ENCODE results near the gene ARMCX5.

The ARMCX5 gene

DNA sequence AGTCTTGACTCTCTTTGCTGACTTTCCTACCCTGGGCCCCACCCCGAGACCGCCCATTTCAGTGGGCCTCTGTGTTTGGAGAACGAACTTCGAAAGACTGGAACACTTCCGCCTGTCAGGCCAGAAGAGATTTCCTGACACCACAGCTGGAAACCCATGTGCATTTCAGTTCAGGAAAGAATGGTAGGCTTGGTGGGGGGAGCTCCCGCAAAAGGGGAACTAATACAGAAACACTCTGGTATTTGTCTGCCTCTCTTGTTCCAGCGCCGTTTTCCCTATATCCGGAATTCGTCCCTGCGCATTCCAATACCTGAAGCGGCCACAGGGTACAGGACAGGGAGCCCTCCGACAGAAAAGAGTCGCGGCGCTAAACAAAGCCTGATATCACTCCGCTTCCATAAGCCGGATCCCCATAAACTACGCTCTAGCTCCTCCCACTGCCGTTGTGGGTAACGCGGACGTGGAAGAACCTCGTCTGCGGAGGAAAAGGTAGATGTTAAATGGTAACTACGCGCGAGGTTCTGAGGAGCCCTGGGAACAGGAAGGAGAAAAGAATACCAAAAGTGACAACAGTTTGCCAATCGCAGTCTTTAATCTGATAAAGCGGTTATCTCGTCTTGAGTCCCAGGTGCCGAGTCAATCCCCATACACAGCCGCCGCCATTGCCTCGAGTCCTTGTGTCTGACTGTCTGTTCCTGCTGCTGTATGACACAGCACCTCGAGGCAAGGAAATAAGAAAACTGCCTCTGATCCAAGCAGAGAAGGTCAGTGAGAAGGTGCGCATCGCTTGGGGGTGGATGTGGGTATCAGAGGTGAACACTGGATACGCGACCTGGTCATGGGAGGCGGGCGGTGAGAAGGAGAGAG lies at the start of gene ARMCX5:
ARMCX5 (plus strand) TSS at position 432 of the 867 bp plus-strand sequence. CDS start 2,627 bp downstream, outside the sequence.
- Histone ChIP-seq H3K36me3 (ENCODE audit: insufficient read depth) (no peaks in the 10 kb centered on the region), H3K4me1 (ENCODE audit: low read depth, poor library complexity, severe bottlenecking) (no peaks in the 10 kb centered on the region), H3K4me2 (peak within 1 kb of the TSS; percentile 39), H2AFZ (ENCODE audit: low read depth) (peak within 1 kb of the TSS; percentile 64; the same call in 1 of the 2 replicates), H4K20me1 (ENCODE audit: insufficient read depth) (no peaks in the 10 kb centered on the region), H3K9ac (peak within 1 kb of the TSS; percentile 57; the same call in 1 of the 2 replicates), H3K27ac (peak within 1 kb of the TSS; percentile 28; the same call in 1 of the 2 replicates), H3K79me2 (ENCODE audit: insufficient read depth, low read depth) (no peaks in the 10 kb centered on the region), H3K27me3 (ENCODE audit: insufficient read depth, low read depth) (no peaks in the 10 kb centered on the region), H3K4me3 (IDR thresholded peaks at IDR 0.05; ENCODE audit: insufficient read depth, low read depth, low read length) (no peak within 1 kb of the TSS)
- TF ChIP-seq, protein P1, sequence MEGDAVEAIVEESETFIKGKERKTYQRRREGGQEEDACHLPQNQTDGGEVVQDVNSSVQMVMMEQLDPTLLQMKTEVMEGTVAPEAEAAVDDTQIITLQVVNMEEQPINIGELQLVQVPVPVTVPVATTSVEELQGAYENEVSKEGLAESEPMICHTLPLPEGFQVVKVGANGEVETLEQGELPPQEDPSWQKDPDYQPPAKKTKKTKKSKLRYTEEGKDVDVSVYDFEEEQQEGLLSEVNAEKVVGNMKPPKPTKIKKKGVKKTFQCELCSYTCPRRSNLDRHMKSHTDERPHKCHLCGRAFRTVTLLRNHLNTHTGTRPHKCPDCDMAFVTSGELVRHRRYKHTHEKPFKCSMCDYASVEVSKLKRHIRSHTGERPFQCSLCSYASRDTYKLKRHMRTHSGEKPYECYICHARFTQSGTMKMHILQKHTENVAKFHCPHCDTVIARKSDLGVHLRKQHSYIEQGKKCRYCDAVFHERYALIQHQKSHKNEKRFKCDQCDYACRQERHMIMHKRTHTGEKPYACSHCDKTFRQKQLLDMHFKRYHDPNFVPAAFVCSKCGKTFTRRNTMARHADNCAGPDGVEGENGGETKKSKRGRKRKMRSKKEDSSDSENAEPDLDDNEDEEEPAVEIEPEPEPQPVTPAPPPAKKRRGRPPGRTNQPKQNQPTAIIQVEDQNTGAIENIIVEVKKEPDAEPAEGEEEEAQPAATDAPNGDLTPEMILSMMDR (conservative IDR thresholded peaks at IDR 0.05; ENCODE audit: low read depth, low read length), result no peak

DNA sequence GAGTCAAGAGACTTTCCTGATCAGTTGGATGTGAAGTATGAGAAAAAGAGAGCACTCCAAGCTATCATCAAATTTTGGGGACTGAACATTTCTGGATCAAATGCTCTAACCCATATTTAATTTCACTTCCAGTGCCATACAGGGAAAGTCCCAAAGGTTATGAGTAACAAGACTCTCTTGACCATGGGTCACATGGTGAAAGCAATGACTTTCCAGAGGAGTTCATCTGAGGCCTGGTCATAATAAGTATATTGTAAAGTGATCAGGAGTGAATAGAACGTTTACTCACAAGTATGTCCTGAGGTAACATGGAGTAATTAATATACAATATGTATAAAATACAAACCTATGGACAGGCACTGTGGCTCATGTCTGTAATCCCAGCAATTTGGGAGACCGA lies 40.7 kb upstream of the ARMCX5 start:
- TF ChIP-seq, protein P1 (conservative IDR thresholded peaks at IDR 0.05; ENCODE audit: low read depth, low read length), result no peak
- Histone ChIP-seq H3K36me3 (ENCODE audit: insufficient read depth) (no peaks in the 10 kb centered on the region), H4K20me1 (ENCODE audit: insufficient read depth) (no peaks in the 10 kb centered on the region), H3K4me3 (IDR thresholded peaks at IDR 0.05; ENCODE audit: insufficient read depth, low read depth, low read length) (no peak overlapping the region), H3K9ac (no peak overlapping the region), H3K79me2 (ENCODE audit: insufficient read depth, low read depth) (no peaks in the 10 kb centered on the region), H3K4me1 (ENCODE audit: low read depth, poor library complexity, severe bottlenecking) (no peaks in the 10 kb centered on the region), H3K27ac (no peak overlapping the region), H2AFZ (ENCODE audit: low read depth) (no peak overlapping the region), H3K4me2 (no peak overlapping the region), H3K27me3 (ENCODE audit: insufficient read depth, low read depth) (no peaks in the 10 kb centered on the region)

DNA sequence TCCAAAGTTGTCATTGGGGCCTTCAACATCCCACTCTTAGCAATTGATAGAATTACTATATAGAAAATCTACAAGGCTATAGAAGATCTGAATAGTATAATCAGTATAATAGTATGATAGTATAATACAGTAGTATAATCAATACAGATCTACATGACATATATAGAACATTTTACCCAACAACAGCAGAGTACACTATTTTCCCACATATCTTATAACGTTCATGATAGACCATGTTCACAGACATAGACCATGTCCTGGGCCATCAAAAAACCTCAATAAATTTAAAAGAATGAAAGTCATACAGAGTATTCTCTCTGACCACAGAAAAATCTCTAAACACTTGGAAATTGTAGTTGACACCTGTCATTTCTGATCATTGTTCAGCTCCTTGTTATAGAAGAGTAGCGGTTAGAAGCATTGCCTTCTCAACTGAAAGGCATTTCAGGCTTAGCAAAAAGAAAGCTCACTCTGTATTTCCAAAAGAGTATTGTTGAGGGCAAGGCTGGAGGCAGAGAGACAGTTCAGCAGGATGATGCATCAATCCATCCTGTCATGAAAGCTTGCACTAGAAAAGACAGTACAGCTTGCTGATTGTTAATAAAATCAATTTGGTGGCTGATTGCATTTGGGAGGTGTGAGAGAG lies 38.8 kb upstream of the ARMCX5 start:
- Histone ChIP-seq H4K20me1 (ENCODE audit: insufficient read depth) (no peaks in the 10 kb centered on the region), H3K4me1 (ENCODE audit: low read depth, poor library complexity, severe bottlenecking) (no peaks in the 10 kb centered on the region), H3K4me2 (no peak overlapping the region), H3K9ac (no peak overlapping the region), H3K27me3 (ENCODE audit: insufficient read depth, low read depth) (no peaks in the 10 kb centered on the region), H3K36me3 (ENCODE audit: insufficient read depth) (no peaks in the 10 kb centered on the region), H3K79me2 (ENCODE audit: insufficient read depth, low read depth) (no peaks in the 10 kb centered on the region), H2AFZ (ENCODE audit: low read depth) (no peak overlapping the region), H3K27ac (no peak overlapping the region), H3K4me3 (IDR thresholded peaks at IDR 0.05; ENCODE audit: insufficient read depth, low read depth, low read length) (no peak overlapping the region)
- TF ChIP-seq, protein P1 (conservative IDR thresholded peaks at IDR 0.05; ENCODE audit: low read depth, low read length), result no peak

DNA sequence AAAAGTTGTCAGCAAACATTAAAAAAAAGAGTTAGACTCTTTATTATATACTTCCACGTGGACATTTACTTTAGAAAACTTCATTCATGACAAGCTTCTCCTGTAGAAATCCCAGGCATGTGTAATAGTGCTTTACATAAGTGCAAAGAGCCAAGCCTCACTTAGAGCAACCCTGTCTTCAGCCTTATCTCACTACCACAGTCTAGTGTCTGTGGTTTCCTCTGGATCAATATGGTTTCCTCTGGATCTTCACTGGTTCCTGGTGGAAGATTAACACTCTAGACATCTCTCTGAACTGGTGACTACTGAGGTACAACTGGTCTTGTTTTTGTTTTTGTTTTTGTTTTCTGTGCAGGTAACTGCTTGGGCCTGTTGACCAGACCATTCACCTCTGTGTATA lies 18.4 kb upstream of the ARMCX5 start:
- no peaks in the 10 kb centered on the region for H3K36me3 ChIP-seq (ENCODE audit: insufficient read depth)
- H3K4me1 ChIP-seq (ENCODE audit: low read depth, poor library complexity, severe bottlenecking), result no peaks in the 10 kb centered on the region
- TF ChIP-seq, protein P1 (conservative IDR thresholded peaks at IDR 0.05; ENCODE audit: low read depth, low read length), result no peak
- no peak overlapping the region for H3K27ac ChIP-seq
- H3K4me2 ChIP-seq, result no peak overlapping the region
- no peaks in the 10 kb centered on the region for H3K79me2 ChIP-seq (ENCODE audit: insufficient read depth, low read depth)
- H4K20me1 ChIP-seq (ENCODE audit: insufficient read depth), result no peaks in the 10 kb centered on the region
- H3K9ac ChIP-seq, result no peak overlapping the region
- no peaks in the 10 kb centered on the region for H3K27me3 ChIP-seq (ENCODE audit: insufficient read depth, low read depth)
- H3K4me3 ChIP-seq (IDR thresholded peaks at IDR 0.05; ENCODE audit: insufficient read depth, low read depth, low read length), result no peak overlapping the region
- no peak overlapping the region for H2AFZ ChIP-seq (ENCODE audit: low read depth)
